ENCODE data around the gene GNPTG.
"Not testable (repeated sequence)": the region's sequence is repeated elsewhere in the genome, so short reads cannot be mapped to it uniquely, and the experiment has no call there.

The GNPTG gene

DNA sequence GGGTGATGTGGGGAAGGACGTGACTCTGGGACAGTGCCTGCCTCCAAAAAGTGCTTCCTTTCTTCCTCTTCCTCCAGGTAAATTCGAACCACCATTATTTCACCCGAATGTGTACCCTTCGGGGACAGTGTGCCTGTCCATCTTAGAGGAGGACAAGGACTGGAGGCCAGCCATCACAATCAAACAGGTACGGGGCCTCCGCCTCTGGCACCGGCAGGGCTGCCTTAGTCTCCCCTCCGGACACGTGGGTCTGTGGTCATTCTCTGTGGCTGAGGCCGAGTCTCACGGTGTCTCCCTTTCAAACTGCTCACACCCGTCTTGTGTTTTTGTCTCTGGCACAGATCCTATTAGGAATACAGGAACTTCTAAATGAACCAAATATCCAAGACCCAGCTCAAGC lies 31.6 kb upstream of the GNPTG start:
- DNase-seq: no peak

DNA sequence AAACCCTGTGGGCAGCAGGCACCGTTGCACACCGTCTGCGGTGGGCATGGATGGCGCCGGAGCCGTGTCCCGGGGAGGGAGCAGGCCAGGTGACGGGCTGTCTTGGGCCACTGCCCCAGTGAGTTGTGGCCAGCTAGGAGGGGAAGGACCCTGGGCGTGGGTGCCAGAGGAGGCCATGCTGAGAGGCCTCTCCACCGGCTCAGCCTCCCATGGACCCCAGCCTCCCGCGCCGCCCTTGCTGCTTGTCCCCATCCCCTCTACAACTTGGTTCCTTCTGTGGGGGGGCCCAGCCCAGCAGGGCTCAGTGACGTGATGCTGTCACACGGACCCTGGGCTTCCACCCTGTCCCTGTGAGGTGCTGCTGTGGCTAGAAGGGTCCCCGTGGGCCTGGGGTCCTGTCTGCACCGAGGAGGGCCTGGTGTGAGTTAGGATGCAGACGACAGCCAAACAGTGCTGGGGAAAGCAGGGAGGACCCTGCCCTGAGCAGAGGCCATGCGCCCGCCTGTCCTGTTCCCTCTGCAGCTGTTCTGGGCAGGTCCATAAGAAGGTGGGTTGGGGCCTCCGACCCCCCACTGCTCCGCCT lies 31.0 kb upstream of the GNPTG start:
- no peak for DNase-seq

GRCh38 chr16:1322407-1322806 lies 29.3 kb upstream of the GNPTG start:
- no peak for DNase-seq

DNA sequence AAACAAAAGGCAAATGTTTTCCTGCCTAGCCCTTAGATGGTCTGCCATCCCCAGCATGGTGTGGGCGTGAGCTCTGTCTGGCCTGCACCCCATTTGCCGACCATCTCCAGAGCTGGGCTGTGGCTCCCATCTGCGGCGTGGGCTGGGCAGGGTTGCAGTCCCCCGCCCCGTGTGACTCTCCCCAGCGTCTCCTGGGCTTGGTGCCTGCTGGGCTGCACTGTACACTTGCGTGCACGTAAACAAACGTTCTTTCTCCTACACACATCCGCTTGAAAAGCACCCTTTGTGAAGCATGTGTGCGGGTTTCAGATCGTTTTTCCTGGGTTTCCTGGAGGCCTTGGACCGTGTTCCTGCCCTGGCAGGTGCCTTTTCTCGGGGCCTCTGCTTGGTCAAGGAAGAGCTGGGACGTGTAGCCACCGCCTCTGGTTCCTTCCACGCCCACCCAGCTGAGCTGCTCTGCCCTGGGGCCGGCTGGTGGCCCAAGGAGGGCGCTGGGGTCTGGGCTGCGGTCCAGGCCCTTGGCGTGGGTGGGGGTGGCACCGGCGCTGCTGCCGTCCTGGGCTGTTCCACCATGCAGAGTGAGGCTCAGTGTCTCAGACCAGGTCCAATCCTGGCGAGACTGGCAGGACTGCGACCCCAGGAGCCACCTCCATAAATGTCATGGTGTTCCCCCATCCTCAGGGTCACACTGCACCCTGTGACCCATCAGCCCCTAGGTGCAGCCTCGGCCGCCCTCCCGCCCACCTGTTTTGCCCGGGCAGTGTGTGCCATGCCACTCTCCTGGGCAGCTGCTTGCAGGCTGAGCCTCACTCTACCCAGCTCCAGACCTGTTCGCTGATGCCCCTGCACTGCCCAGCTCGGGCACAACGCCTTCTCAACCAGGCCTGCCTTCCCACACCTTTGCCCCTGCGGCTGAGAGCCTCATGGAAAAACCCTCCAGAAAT lies 28.2 kb upstream of the GNPTG start:
- no peak for DNase-seq

- no peak for DNase-seq
Observed at GRCh38 chr16:1324286-1324826, 27.4 kb upstream of the GNPTG start.

DNA sequence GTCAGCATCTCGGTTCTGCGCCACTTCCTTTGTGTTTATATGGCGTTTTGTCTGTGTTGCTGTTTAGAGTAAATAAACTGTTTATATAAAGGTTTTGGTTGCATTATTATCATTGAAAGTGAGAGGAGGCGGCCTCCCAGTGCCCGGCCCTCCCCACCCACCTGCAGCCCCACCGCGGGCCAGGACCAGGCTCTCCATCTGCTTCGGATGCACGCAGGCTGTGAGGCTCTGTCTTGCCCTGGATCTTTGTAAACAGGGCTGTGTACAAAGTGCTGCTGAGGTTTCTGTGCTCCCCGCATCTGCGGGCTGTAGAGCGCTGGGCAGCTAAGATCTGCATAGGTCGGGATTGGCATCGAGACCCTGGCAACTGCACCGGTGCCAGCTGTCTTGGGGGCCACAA lies 26.5 kb upstream of the GNPTG start:
- no peak for DNase-seq

- DNase-seq: no peak
Observed at GRCh38 chr16:1325673-1326371, 25.9 kb upstream of the GNPTG start.

DNA sequence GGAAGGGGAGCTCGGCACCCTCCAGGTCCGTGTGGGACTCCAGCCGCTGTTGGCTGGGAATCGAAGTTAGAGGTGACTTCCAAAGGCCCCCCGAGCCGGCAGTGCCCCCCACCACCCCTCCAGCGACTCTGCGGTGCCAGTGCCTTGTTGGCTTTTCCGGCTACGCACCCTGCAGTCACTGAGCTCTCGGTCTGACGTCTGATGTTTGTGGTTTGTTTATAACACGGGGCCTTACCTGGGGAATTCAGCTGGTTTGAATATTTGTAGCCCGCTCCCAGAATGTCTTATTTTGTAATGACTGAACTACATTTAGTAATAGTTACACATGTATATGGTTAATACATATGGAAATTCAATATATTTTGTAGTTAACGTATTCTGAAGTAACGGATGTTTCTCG lies 25.3 kb upstream of the GNPTG start:
- no peak for DNase-seq

GRCh38 chr16:1326946-1327618 lies 24.6 kb upstream of the GNPTG start:
- DNase-seq: no peak

GRCh38 chr16:1327619-1327947 lies 24.1 kb upstream of the GNPTG start:
- no peak for DNase-seq

DNA sequence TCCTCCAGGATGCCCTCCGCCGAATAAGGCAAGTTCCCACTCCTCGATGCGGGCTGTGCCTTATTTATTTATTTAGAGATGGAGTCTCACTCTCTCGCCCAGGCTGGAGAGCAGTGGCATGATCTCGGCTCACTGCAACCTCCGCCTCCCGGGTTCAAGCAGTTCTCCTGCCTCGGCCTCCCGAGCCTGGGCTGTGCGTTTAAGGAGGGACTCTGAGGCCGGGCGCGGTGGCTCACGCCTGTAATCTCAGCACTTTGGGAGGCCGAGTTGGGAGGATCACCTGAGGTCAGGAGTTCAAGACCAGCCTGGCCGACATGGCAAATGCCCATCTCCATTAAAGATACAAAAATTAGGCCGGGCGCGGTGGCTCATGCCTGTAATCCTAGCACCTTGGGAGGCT lies 23.6 kb upstream of the GNPTG start:
- not testable (repeated sequence) for DNase-seq

GRCh38 chr16:1328961-1329360 lies 22.8 kb upstream of the GNPTG start:
- DNase-seq: not testable (repeated sequence)

GRCh38 chr16:1330260-1330914 lies 21.3 kb upstream of the GNPTG start:
- no peak for DNase-seq

- DNase-seq: no peak
Observed at GRCh38 chr16:1330931-1331711, 20.6 kb upstream of the GNPTG start.

- DNase-seq: peak; percentile 67
Observed at GRCh38 chr16:1331712-1332617, 19.8 kb upstream of the GNPTG start.

GRCh38 chr16:1332618-1333148 lies 19.0 kb upstream of the GNPTG start:
- DNase-seq: no peak

DNA sequence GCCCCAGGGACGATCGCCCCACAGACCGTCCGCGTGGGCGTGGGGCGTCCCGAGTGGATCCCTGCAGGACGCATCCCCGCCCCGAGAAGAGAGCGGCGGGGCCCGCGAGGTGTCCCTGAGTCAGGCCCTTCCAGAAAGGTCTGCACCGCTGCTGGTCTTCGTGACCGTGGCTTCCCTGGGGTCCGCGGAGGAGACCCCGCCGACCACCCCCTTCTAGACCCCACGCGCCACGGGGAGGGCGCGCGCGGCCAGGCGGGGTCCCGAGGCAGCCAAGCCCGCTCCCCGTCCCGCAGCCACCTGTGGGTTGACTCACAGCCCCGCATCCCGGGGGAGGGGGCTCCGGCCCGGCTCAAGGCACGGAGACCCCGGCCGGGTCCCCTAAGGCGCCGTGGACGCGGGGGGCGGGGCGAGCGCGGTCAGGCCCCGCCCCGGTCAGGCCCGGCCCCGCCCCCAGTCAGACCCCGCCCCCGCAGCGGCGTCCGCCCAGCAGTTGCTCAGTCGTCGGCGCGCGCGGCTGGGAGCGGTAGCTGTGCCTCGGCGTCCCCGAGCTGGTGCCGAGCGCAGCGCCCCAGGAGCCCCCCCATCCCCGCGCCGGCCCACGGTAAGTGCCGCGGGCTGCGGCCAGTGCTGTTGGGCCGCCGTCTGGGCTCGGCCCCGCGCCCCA lies 18.4 kb upstream of the GNPTG start, which contains the start of gene BAIAP3:
Gene BAIAP3, plus strand, starts transcription at position 497 of the 664 bp plus-strand sequence. CDS start 4,905 bp downstream, outside the sequence.
- DNase-seq: no peak

GRCh38 chr16:1333854-1334700 lies 17.7 kb upstream of the GNPTG start:
- DNase-seq: no peak

DNA sequence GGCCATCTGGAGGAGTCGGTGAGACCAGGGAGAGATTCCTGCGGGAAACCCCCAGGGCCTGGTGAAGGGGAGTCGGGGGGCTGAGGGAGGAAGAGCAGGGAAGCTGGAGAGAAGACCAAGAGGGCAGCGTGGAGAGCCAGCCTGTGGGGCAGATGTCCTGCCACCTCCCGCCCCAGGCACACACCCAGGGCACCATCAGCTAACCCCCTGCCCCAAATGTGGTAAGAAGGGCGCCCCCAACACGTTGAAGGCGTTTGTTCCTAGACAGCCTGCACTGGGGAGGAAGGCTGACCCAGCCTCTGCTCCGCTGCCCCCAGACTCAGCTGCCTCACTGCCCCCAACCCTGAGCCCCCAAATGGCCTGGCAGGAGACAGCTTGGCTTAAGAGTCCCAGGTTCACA lies 17.0 kb upstream of the GNPTG start:
- DNase-seq: no peak

Measured in NCI-H510A (cell line).